Endothelial cell (in vitro differentiated cells): ENCODE measurements around the gene MB. TPM values are rescaled to one million over a fixed set of nuclear protein-coding genes. Genes with fewer than 3 reads are reported as not detected.

Experiments
- DNase-seq: peaks from one replicate; pipeline ENCODE4 v3.0.0; 2021; ENCODE audit warnings: low spot score
- H3K27ac Mint-ChIP-seq: one replicate; pipeline ENCODE4 v1.8.0; 2021; ENCODE audit warnings: mixed read lengths, inconsistent platforms; ENCODE audit not compliant: unreplicated experiment
- H3K27me3 Mint-ChIP-seq: one replicate; pipeline ENCODE4 v1.8.0; 2021; ENCODE audit warnings: mild to moderate bottlenecking, moderate library complexity, mixed read lengths, inconsistent platforms; ENCODE audit not compliant: unreplicated experiment
- H3K36me3 Mint-ChIP-seq: one replicate; pipeline ENCODE4 v1.8.0; 2021; ENCODE audit warnings: mild to moderate bottlenecking, low read depth, mixed read lengths, inconsistent platforms; ENCODE audit not compliant: unreplicated experiment
- H3K4me1 Mint-ChIP-seq: one replicate; pipeline ENCODE4 v1.8.0; 2021; ENCODE audit warnings: mild to moderate bottlenecking, mixed read lengths, inconsistent platforms; ENCODE audit not compliant: unreplicated experiment
- H3K4me3 Mint-ChIP-seq: one replicate; pipeline ENCODE4 v1.8.0; 2021; ENCODE audit warnings: mild to moderate bottlenecking, mixed read lengths, inconsistent platforms; ENCODE audit not compliant: unreplicated experiment
- H3K9me3 Mint-ChIP-seq: one replicate; pipeline ENCODE4 v1.8.0; 2021; ENCODE audit warnings: mixed read lengths, inconsistent platforms; ENCODE audit not compliant: unreplicated experiment
- total RNA-seq: library from RNA; stranded (reverse); fragmentation: NEBNext Ultra II Directional; extraction: Animal tissue kit (Norgen Biotek cat#: 25700); gene quantifications from one replicate; pipeline ENCODE4 v1.2.1, GENCODE V29; 2021; ENCODE audit not compliant: unreplicated experiment
- TF ChIP-seq, protein P1 (sequence below): fragments of 200-600 bp; sonication (generic); IDR thresholded peaks from one replicate; pipeline ENCODE4 v1.5.0; 2021; ENCODE audit warnings: antibody characterized with exemption; ENCODE audit not compliant: unreplicated experiment

MB gene
- total RNA-seq, 1 donor from 2014 or later = not detected

DNA sequence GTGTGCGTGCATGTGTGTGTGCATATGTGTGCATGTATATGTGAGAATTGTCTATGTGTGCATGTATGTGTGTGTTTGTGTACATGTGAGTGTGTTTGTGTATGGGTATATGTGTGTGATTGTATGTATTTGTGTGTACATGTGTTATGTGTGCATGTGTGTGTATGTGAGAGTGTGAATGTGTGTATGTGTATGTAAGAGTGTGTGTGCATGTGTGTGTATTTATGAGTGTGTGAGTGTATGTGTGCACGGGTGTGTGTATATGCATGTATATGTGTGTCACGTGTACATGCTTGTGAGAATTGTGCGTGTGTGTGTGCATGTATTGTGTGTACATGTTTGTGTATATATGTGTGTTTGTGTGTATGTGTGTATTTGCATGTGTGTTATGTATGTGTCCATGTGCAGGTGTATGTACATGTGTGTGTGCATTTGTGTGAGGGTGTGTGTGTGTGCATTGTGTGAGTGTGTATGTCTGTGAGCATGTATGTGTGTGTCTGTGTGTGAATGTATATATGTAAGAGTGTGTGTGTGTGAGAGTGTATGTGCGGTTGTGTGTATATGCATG, 16.0 kb downstream of the MB start:
- Mint-ChIP-seq H3K27ac (no peak overlapping the region), H3K9me3 (no peaks in the 10 kb centered on the region), H3K4me3 (no peak overlapping the region), H3K36me3 (no peaks in the 10 kb centered on the region), H3K4me1 (peaks cover 5% of the 10 kb centered on the region), H3K27me3 (peaks cover 2% of the 10 kb centered on the region)
- TF ChIP-seq, protein P1, sequence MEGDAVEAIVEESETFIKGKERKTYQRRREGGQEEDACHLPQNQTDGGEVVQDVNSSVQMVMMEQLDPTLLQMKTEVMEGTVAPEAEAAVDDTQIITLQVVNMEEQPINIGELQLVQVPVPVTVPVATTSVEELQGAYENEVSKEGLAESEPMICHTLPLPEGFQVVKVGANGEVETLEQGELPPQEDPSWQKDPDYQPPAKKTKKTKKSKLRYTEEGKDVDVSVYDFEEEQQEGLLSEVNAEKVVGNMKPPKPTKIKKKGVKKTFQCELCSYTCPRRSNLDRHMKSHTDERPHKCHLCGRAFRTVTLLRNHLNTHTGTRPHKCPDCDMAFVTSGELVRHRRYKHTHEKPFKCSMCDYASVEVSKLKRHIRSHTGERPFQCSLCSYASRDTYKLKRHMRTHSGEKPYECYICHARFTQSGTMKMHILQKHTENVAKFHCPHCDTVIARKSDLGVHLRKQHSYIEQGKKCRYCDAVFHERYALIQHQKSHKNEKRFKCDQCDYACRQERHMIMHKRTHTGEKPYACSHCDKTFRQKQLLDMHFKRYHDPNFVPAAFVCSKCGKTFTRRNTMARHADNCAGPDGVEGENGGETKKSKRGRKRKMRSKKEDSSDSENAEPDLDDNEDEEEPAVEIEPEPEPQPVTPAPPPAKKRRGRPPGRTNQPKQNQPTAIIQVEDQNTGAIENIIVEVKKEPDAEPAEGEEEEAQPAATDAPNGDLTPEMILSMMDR = no peak
- no peak for DNase-seq

DNA sequence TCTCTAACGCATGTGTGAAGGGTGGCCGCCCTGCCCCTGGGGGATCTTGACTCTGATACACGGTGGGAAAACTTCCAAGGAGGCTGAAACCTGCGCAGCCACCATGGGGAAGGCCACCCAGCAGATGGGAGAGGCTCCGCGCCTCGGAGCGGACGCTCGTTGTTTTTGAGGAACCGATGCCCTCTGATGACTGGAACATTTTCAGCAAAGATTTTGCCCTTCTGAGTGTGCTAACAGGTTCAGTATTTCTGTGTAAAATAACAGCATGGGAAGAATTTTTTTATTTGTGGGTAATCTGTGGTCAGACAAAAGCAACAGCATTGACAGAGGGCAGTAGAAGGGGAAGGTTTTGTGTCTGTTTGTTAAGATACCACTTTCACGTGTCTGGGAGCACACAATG, 16.7 kb downstream of the MB start:
- H3K27me3 Mint-ChIP-seq = peaks cover 2% of the 10 kb centered on the region
- no peaks in the 10 kb centered on the region for H3K9me3 Mint-ChIP-seq
- H3K27ac Mint-ChIP-seq = no peak overlapping the region
- no peaks in the 10 kb centered on the region for H3K36me3 Mint-ChIP-seq
- H3K4me3 Mint-ChIP-seq = no peak overlapping the region
- H3K4me1 Mint-ChIP-seq = peaks cover 5% of the 10 kb centered on the region
- TF ChIP-seq, protein P1 = no peak
- no peak for DNase-seq

DNA sequence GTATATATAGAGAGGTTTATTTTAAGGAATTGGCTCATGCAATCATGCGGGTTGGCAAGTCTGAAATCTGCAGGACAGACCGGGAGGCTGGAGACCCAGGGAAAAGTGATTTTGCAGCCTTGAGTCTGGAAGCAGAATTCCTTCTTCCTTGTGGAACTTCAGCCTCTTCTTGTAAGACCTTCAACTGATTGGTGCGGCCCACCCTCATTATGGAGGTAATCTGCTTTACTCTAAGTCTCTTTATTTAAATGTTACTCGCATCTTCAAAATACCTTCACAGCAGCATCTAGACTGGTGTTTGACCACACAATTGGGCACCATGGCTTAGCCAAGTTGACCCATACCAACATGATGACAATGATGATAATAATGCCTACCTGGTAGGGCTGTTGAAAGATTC, 17.8 kb downstream of the MB start:
- Mint-ChIP-seq H3K27ac (no peak overlapping the region), H3K27me3 (peaks cover 2% of the 10 kb centered on the region), H3K9me3 (no peaks in the 10 kb centered on the region), H3K4me3 (no peak overlapping the region), H3K36me3 (no peaks in the 10 kb centered on the region), H3K4me1 (peaks cover 1% of the 10 kb centered on the region)
- no peak for DNase-seq
- TF ChIP-seq, protein P1 = no peak

DNA sequence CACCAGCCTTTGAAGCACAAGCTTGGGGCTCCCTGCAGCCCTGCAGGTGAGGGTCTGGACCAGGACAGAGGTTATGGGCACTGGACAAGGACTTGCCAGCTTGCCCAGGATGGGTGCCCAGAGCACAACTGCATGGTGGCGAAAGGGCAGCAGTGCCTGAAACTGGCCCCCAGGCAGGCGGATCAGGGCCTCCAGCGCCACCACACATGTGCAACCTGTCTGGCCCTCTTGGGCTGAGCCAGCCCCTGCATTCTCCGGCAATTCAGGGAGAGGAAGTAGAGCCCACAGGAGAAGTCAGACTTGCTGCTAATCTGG, 18.8 kb downstream of the MB start:
- no peak for DNase-seq
- no peak overlapping the region for H3K27ac Mint-ChIP-seq
- H3K9me3 Mint-ChIP-seq = no peaks in the 10 kb centered on the region
- no peaks in the 10 kb centered on the region for H3K4me1 Mint-ChIP-seq
- H3K27me3 Mint-ChIP-seq = peaks cover 2% of the 10 kb centered on the region
- TF ChIP-seq, protein P1 = no peak
- no peaks in the 10 kb centered on the region for H3K36me3 Mint-ChIP-seq
- no peak overlapping the region for H3K4me3 Mint-ChIP-seq

DNA sequence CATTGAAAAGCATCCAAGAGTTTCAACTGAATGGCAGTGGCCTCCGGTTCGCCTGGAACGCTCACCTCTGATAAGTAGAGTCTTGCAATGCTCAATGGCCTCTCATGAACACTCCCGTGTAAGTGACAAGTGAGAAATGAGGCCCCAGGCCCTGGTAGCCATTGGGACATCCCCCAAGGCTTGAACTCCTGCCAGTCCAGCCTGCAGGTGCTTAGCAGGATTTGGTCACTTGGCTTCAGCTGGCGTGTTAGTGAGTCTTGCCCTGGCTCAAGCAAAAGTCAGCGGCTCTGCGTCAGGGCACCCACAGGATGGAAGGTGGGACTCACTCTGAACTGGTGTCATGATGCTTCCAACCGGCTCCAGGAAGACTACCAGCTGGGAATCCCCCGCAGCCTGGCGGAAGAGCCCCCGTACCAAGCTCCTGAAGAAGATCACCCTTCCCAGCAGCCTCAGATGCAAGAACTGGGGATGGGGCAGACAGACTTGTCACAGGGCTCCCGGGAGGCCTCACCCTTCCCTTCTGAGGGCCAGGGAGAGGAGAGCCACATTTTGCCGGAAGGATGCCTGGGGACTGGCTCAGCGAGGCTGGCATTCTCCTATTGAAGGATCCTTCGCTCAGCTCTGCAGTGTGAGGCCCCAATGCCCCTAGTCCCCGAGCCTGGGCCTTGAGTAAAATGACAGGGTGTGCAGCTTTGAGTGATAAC, 19.3 kb downstream of the MB start:
- TF ChIP-seq, protein P1 = no peak
- H3K27me3 Mint-ChIP-seq = no peaks in the 10 kb centered on the region
- no peak overlapping the region for H3K4me3 Mint-ChIP-seq
- H3K4me1 Mint-ChIP-seq = no peaks in the 10 kb centered on the region
- DNase-seq = no peak
- no peaks in the 10 kb centered on the region for H3K36me3 Mint-ChIP-seq
- no peaks in the 10 kb centered on the region for H3K9me3 Mint-ChIP-seq
- H3K27ac Mint-ChIP-seq = no peak overlapping the region
